Fibroblast of lung (primary cell): ENCODE measurements around the gene TOLLIP. TPM values are rescaled to one million over a fixed set of nuclear protein-coding genes. Genes with fewer than 3 reads are reported as not detected.

Experiments
- DNase-seq, 2 donors: peaks; one replicate each; pipeline versions ENCODE4 v3.0.0 to v3.0.0-alpha.2; 2010; ENCODE audit warnings: low read depth in 2 of 2
- H2AFZ ChIP-seq: 2 replicates; pipeline ENCODE4 v1.5.1; 2012; ENCODE audit warnings: low read length, control low read depth, inconsistent platforms
- H3K27ac ChIP-seq: 2 replicates; pipeline ENCODE4 v1.5.1; 2011; ENCODE audit warnings: low read length, control low read depth; ENCODE audit not compliant: insufficient read depth
- H3K27me3 ChIP-seq: 2 replicates; pipeline ENCODE4 v1.5.1; 2011; ENCODE audit warnings: mild to moderate bottlenecking, low read length; ENCODE audit not compliant: control insufficient read depth, insufficient read depth
- H3K36me3 ChIP-seq: 2 replicates; pipeline ENCODE4 v1.5.1; 2011; ENCODE audit warnings: low read length; ENCODE audit not compliant: control insufficient read depth, insufficient read depth
- H3K4me1 ChIP-seq: 2 replicates; pipeline ENCODE4 v1.5.1; 2011; ENCODE audit warnings: low read length; ENCODE audit not compliant: control insufficient read depth, insufficient read depth; ENCODE audit errors: extremely low read depth
- H3K4me2 ChIP-seq: 2 replicates; pipeline ENCODE4 v1.5.1; 2011; ENCODE audit warnings: low read length, control low read depth; ENCODE audit not compliant: insufficient read depth; ENCODE audit errors: extremely low read depth
- H3K4me3 ChIP-seq, 4 experiments: fragments of 200-600 bp in 1 of 4; sonication (generic) in 1 of 4; replicated peaks in 1 of 4; 2 replicates each; pipeline ENCODE4 v1.5.1; 2011 to 2016; ENCODE audit warnings: low read length in 4 of 4, low read depth in 3 of 4, mild to moderate bottlenecking in 3 of 4, control low read depth in 2 of 4, inconsistent platforms in 1 of 4, mixed read lengths in 1 of 4; ENCODE audit not compliant: insufficient read depth in 1 of 4; ENCODE audit errors: control extremely low read depth in 1 of 4
- H3K79me2 ChIP-seq: 2 replicates; pipeline ENCODE4 v1.5.1; 2012; ENCODE audit warnings: mild to moderate bottlenecking, low read length, inconsistent platforms; ENCODE audit not compliant: control insufficient read depth, insufficient read depth
- H3K9ac ChIP-seq: 2 replicates; pipeline ENCODE4 v1.5.1; 2011; ENCODE audit warnings: mild to moderate bottlenecking, low read length, control low read depth; ENCODE audit not compliant: insufficient read depth
- H3K9me3 ChIP-seq: 2 replicates; pipeline ENCODE4 v1.5.1; 2012; ENCODE audit warnings: low read depth, low read length; ENCODE audit not compliant: control insufficient read depth, insufficient read depth
- H4K20me1 ChIP-seq: 2 replicates; pipeline ENCODE4 v1.5.1; 2011; ENCODE audit warnings: low read length; ENCODE audit not compliant: control insufficient read depth, insufficient read depth; ENCODE audit errors: extremely low read depth
- EZH2 ChIP-seq: IDR thresholded peaks from 2 replicates; pipeline ENCODE4 v1.5.1; 2012; ENCODE audit warnings: low read length, control low read depth, mild to moderate bottlenecking; ENCODE audit errors: missing control alignments
- polyA plus RNA-seq, 2 donors: library from polyadenylated mRNA; depleted of rRNA in 1 of 2; stranded (reverse) in 1 of 2; unstranded in 1 of 2; fragments of >200 nt; gene quantifications; 2 replicates each; pipeline ENCODE4 v1.2.1, GENCODE V29; 2011 to 2012; ENCODE audit warnings: missing spikeins in 1 of 2
- total RNA-seq: library from RNA; depleted of rRNA; stranded (reverse); fragments of >200 nt; gene quantifications from 2 replicates; pipeline ENCODE4 v1.2.1, GENCODE V29; 2014
- TF ChIP-seq, protein P1 (sequence below), 2 donors: IDR thresholded peaks in 1 of 2; conservative IDR thresholded peaks in 1 of 2; 1 replicate in 1 of 2; 2 replicates in 1 of 2; pipeline ENCODE4 v1.5.1; 2011 to 2012; ENCODE audit warnings: low read length in 2 of 2, control low read depth in 1 of 2, inconsistent platforms in 1 of 2, low read depth in 1 of 2, mild to moderate bottlenecking in 1 of 2

The TOLLIP gene
- total and polyA plus RNA-seq, 2 donors (not counting 1 experiment from before 2014, with no cell fraction given), result 28.4 to 34.6 TPM

DNA sequence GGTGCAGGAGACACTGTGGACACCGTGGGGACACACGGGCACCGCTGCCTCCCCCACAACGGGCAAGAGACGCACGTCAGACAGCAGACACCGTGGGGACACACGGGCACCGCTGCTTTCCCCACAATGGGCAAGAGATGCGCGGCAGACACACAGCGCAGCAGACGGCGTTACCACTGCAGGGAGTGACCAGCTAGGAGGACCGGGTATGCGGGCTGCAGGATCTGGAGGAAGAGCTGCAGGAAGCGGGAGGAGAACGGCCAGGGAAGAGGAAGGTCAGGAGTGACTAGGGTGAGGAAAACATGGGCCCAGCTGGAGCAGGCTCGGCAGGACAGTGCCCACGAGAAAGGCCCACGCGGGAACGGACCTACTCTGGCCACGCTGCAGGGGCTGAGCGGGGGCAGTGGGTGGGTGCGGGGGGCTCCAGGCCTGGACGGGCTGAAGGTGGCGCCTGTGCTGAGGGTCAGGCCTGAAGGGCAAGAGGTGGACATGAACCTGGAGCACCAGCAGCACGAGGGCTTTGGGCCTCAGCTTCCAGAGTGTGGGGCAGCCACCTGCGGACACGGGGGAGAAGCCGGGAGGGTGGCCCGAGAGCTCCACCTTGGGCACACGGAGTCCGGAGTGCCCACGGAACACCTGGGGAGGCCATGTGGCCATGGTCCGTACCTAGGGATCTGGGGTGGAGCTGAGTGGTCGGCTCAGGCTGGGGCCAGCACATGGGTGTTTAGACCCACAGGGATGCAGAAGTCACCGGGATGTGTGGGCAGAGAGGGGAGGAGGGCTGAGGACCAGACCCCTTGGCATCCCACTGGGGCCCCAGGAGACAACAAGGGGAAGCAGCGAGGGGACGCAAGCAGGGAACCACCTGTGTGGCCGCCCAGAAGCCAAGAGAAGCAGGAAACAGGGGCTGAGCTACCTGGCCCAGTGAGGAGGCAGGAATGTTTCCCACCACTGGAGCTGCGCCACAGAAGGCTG lies 16.5 kb downstream of the TOLLIP start:
- no peaks in the 10 kb centered on the region for H3K4me1 ChIP-seq
- H4K20me1 ChIP-seq, result no peaks in the 10 kb centered on the region
- peaks cover 15% of the 10 kb centered on the region for H3K36me3 ChIP-seq
- peaks cover 7% of the 10 kb centered on the region for H3K79me2 ChIP-seq
- H3K4me2 ChIP-seq, result no peak overlapping the region
- no peak overlapping the region for H2AFZ ChIP-seq
- no peak overlapping the region for H3K9ac ChIP-seq
- no peaks in the 10 kb centered on the region for H3K27me3 ChIP-seq
- H3K27ac ChIP-seq, result no peak overlapping the region
- TF ChIP-seq, protein P1, sequence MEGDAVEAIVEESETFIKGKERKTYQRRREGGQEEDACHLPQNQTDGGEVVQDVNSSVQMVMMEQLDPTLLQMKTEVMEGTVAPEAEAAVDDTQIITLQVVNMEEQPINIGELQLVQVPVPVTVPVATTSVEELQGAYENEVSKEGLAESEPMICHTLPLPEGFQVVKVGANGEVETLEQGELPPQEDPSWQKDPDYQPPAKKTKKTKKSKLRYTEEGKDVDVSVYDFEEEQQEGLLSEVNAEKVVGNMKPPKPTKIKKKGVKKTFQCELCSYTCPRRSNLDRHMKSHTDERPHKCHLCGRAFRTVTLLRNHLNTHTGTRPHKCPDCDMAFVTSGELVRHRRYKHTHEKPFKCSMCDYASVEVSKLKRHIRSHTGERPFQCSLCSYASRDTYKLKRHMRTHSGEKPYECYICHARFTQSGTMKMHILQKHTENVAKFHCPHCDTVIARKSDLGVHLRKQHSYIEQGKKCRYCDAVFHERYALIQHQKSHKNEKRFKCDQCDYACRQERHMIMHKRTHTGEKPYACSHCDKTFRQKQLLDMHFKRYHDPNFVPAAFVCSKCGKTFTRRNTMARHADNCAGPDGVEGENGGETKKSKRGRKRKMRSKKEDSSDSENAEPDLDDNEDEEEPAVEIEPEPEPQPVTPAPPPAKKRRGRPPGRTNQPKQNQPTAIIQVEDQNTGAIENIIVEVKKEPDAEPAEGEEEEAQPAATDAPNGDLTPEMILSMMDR (conservative IDR thresholded peaks at IDR 0.05 in 1 of 2, IDR thresholded peaks at IDR 0.05 in 1 of 2; ENCODE audit: low read depth in 1 of 2, low read length in 2 of 2), result no peak
- no peak for TF ChIP-seq EZH2
- H3K9me3 ChIP-seq, result no peaks in the 10 kb centered on the region
- DNase-seq, result no peak
- no peak overlapping the region for H3K4me3 ChIP-seq

DNA sequence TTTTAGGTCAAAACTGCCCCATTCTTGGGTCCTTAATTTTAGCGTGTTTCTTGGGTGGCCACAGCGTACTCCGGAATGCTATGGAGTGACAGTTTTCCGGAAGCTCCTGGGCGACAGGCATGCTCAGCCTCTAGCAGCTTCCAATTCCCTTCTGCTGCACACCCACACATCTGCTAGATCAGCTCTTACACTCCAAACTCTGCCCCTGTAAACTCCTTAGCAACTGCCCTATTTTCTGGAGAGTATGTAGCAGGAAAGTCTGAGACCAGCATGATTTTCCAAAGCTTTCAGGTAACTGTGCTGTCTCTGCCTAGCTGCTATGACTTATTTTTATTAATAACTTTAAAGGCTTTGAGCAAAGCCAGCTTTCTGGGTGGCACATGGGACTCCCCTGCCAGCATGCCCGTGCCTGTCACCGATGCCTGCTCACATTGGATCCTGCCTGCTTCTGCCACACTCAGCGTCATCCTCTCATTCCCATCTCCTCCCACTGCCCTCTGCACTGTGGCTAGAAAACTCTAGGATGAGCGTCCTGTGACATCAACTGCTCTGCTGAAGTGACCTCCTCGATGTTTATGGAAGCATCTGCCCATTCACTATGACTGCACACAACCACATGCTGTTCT lies 17.3 kb downstream of the TOLLIP start:
- no peak for TF ChIP-seq EZH2
- TF ChIP-seq, protein P1 (conservative IDR thresholded peaks at IDR 0.05 in 1 of 2, IDR thresholded peaks at IDR 0.05 in 1 of 2; ENCODE audit: low read depth in 1 of 2, low read length in 2 of 2), result no peak
- Histone ChIP-seq H4K20me1 (no peaks in the 10 kb centered on the region), H3K4me1 (no peaks in the 10 kb centered on the region), H3K27ac (no peak overlapping the region), H3K9ac (no peak overlapping the region), H3K36me3 (peaks cover 15% of the 10 kb centered on the region), H3K79me2 (peaks cover 3% of the 10 kb centered on the region), H3K27me3 (no peaks in the 10 kb centered on the region), H3K4me3 (no peak overlapping the region), H3K9me3 (no peaks in the 10 kb centered on the region), H2AFZ (no peak overlapping the region), H3K4me2 (no peak overlapping the region)
- DNase-seq, result no peak

DNA sequence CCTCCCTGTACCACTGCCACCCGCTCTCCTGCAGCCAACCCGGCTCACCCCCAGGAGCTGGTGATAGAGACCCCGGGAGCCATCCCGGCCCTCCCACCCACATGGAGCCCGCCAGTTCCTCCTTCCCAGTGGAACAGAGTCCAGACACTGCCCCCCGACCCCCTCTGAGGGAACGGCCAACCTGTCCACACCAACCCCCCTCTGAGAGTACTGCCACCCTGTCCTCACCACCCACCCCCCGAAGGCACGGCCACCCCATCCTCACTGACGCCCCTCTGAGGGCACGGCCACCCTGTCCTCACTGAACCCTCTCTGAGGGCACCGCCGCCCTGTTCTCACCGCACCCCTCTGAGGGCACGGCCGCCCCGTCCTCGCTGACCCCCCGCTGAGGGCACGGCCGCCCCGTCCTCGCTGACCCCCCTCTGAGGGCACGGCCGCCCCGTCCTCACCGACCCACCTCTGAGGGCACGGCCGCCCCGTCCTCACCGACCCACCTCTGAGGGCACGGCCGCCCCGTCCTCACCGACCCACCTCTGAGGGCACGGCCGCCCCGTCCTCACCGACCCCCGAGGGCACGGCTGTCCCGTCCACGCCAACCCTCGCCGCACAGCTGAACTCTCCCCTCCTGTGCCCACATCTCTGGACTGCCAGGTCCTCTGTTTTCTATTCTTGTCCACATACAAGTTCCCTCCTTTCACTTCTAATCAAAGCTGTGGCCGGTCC lies 18.0 kb downstream of the TOLLIP start:
- TF ChIP-seq EZH2, result no peak
- TF ChIP-seq, protein P1 (conservative IDR thresholded peaks at IDR 0.05 in 1 of 2, IDR thresholded peaks at IDR 0.05 in 1 of 2; ENCODE audit: low read depth in 1 of 2, low read length in 2 of 2), result no peak
- no peaks in the 10 kb centered on the region for H4K20me1 ChIP-seq
- H3K4me1 ChIP-seq, result no peaks in the 10 kb centered on the region
- H3K9ac ChIP-seq, result no peak overlapping the region
- H3K4me2 ChIP-seq, result no peak overlapping the region
- H3K9me3 ChIP-seq, result no peaks in the 10 kb centered on the region
- H3K27ac ChIP-seq, result no peak overlapping the region
- no peak for DNase-seq
- peaks cover 3% of the 10 kb centered on the region for H3K79me2 ChIP-seq
- peaks cover 15% of the 10 kb centered on the region for H3K36me3 ChIP-seq
- H2AFZ ChIP-seq, result no peak overlapping the region
- no peak overlapping the region for H3K4me3 ChIP-seq
- no peaks in the 10 kb centered on the region for H3K27me3 ChIP-seq
